ENCODE data around the gene CEP43. TPM values are rescaled to one million over a fixed set of nuclear protein-coding genes. Genes with fewer than 3 reads are reported as not detected.

CEP43 gene
- total RNA-seq, 1 donor from 2014 or later: 10.8 TPM

- ATAC-seq: no peak
Observed at GRCh38 chr6:166969390-166970002, 29.7 kb upstream of the CEP43 start.

GRCh38 chr6:166970091-166970490 lies 29.1 kb upstream of the CEP43 start:
- ATAC-seq: no peak

GRCh38 chr6:166970776-166971175 lies 28.4 kb upstream of the CEP43 start:
- no peak for ATAC-seq

- ATAC-seq: no peak
Observed at GRCh38 chr6:166971271-166971670, 27.9 kb upstream of the CEP43 start.

- no peak for ATAC-seq
Observed at GRCh38 chr6:166972101-166972500, 27.1 kb upstream of the CEP43 start.

GRCh38 chr6:166976636-166977035 lies 22.6 kb upstream of the CEP43 start:
- ATAC-seq: no peak

GRCh38 chr6:166977621-166978525 lies 21.3 kb upstream of the CEP43 start:
- no peak for ATAC-seq

- ATAC-seq: no peak
Observed at GRCh38 chr6:166980738-166981137, 18.5 kb upstream of the CEP43 start.

- ATAC-seq: no peak
Observed at GRCh38 chr6:166987448-166987847, 11.7 kb upstream of the CEP43 start.

- ATAC-seq: no peak
Observed at GRCh38 chr6:166987930-166988329, 11.3 kb upstream of the CEP43 start.

GRCh38 chr6:166988674-166989201 lies 10.5 kb upstream of the CEP43 start:
- no peak for ATAC-seq

- ATAC-seq: peak; percentile 52
Observed at GRCh38 chr6:166989427-166990032, 9.7 kb upstream of the CEP43 start.

- no peak for ATAC-seq
Observed at GRCh38 chr6:166996406-166996805, 2.8 kb upstream of the CEP43 start.

GRCh38 chr6:166997348-166997747 lies 1.8 kb upstream of the CEP43 start:
- ATAC-seq: no peak

GRCh38 chr6:166997768-166998255 lies 1.4 kb upstream of the CEP43 start:
- peak; percentile 65 for ATAC-seq

GRCh38 chr6:166998256-166999144 lies 697 bp upstream of the CEP43 start:
- ATAC-seq: peak; percentile 19

GRCh38 chr6:166999884-167000253 lies 672 bp downstream of the CEP43 start:
- no peak for ATAC-seq

- no peak for ATAC-seq
Observed at GRCh38 chr6:167000759-167001158, 1.6 kb downstream of the CEP43 start.

GRCh38 chr6:167005350-167006159 lies 6.4 kb downstream of the CEP43 start:
- no peak for ATAC-seq

GRCh38 chr6:167007985-167008384 lies 8.8 kb downstream of the CEP43 start:
- no peak for ATAC-seq

GRCh38 chr6:167013067-167013466 lies 13.9 kb downstream of the CEP43 start:
- ATAC-seq: no peak
